HG03139 (cell line): ENCODE measurements around the gene WDR1.
"Not testable (repeated sequence)": the region's sequence is repeated elsewhere in the genome, so short reads cannot be mapped to it uniquely, and the experiment has no call there.

Experiments used
- ATAC-seq: cut with Tn5 transposase; IDR thresholded peaks from one replicate; pipeline ENCODE4 v1.9.1; 2021; ENCODE audit not compliant: unreplicated experiment

The WDR1 gene

DNA sequence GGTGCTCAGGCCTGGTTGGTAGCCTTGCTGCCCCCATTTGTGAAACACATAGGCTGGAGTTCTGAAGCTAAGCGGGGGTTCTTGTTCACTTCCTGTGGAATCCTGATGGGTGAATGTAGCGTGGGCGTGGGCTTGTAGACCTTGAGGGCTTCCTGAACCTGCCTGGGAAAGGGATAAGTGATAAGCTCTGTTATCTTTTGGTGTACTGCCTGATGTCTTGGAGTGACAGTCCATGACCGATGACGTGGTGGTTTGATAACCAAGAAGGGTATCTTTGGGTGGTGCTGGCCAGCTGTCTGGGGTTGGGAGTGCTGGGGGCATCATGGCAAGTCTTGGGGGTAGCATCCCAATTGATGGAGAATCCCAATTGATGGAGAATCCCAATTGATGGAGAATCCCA lies 17.5 kb upstream of the WDR1 start:
- ATAC-seq = no peak

- ATAC-seq = no peak
Measured at GRCh38 chr4:10131202-10131601, 14.6 kb upstream of the WDR1 start.

DNA sequence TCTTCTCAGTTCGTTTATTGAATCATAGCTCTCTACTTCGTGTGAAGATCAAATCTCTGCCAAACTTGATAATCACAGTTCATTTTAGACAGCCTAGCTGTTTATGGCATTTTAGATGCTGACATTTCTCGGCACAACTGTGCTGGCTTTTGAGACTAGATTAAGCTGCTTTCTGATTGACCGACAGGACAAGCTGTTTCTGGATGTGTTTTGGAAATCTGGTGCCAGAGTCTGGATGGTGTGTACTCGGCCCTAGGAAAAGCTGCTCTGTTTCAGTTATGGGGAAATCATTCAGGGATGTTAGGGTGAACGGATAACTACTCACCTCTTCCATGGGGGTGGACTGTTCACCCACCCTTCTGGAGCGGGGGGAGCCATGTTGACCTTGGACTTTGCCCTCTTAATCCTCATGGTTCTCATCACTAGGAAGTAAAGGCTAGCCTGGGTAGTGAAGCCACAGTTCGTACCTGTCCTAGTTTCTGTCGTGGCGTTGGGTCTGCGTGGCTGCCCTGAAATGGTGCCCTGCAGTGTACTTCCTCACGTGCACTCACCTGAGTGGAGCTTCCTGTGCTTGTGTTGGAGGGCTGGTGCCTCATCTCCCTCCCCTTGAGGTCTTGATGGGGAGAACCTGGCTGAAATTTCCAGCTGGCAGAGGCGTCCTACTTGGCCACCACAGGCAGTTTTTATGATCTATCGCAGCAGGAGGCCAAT lies 13.7 kb upstream of the WDR1 start:
- no peak for ATAC-seq

DNA sequence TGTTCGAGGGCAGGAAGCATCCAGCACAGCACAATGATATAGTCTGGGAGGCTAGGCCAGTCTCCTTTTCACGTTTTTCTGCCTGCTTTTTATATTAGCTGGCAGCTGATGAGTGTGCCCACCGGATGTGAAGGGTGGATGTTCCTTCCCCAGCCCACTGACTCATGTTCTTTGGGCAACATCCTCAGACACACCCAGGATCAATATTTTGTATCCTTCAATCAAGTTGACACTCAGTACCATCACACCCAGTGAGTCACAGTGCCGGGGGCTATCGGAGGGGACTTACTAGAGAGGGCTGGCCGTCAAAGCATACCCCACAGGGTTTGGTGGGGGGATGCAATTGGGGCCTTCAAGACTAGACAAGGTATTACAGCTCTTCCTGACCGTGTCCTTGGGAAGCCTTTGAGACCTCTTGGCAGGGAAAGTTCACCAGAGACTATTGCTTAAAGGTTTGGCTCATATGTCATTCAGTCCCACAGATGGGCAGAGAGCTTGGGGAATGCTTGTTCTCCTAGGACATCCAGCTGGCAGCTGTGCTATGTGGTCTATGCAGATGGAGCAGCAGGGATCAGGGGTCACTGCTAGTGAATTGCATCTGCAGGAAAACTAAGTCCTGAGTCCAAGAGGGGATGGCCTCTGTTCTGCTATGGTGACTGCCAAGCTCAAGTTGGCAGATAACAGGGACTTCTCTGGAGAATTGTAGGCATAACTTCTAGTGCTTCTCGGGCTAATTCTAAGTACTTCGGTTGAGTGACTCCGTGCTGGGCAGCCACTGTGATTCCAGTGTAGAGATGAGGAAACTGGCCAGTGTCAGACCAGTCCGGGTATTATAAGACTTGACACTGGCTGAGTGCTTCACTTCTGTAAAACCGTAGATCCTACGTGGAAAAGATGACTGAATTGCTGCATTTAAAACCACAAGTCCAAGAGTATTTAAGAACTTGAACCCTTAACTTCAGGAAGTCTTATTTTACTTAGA lies 12.9 kb upstream of the WDR1 start:
- no peak for ATAC-seq

DNA sequence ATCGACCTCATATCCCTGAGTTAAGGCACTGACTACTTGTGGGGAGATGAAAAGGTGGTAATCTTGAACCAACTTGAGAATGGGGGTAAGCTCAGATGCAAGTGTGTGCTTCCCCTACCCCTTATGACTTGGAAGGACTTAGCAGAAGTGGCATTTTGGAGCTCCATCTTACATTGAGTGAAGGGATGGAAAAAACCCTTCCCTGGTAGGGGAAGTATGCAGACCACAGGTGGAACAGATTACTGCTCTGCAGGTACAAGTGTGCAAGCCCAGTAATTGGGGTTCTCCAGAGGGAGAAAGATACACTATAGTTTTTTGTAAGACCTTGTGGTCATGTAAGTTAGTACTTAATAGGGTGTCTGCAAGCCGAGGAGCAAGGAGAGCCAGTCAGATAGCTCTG lies 12.2 kb upstream of the WDR1 start:
- ATAC-seq = no peak

DNA sequence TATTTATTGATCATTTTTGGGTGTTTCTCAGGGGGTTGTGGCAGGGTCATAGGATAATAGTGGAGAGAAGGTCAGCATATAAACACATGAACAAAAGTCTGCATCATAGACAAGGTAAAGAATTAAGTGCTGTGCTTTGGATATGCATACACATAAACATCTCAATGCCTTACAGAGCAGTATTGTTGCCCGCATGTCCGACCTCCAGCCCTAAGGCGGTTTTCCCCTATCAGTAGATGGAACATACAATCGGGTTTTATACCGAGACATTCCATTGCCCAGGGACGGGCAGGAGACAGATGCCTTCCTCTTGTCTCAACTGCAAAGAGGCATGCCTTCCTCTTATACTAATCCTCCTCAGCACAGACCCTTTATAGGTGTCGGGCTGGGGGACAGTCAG lies 10.9 kb upstream of the WDR1 start:
- ATAC-seq = not testable (repeated sequence)

- no peak for ATAC-seq
Measured at GRCh38 chr4:10124167-10124930, 7.8 kb upstream of the WDR1 start.

DNA sequence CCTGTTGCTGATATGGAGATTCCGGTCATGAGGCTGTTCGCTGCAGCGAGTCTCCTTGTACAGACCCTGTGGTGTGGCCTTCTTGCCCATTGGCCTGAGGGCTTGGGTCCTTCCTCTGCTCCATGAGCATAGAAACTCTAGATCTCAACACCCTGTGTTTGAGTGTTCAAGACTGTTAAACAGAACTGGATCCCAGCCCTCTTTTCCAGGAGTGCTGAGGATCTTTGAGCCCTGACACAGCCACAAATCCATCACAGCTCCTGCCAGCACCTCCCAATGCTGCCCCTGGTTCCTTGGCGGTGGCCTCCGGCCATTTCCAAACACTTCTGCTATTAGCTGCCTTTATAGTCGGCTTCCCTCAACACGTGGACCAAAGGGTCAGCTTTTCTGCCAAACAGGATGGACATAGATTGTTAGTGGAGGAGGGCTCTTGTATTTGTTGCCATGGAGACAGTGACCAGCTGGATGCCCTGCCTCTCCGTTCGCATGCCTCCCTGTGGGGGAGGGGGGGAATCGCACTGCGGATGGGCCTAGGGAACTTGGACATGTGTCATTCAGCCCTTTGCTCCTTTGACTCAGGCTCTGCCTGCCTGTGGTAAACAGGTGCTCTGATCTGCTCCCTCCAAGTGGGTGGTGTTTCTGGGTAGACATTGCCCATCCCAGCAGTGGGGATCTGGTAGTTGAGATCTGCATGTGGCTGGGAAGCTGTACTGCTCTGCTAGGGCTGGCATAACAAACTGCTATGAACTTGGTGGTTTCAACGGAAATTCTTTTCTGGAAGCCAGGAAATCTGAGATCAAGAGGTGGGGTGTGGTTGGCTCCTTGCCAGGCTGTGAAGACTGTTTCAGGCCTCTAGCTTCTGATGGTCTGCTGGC lies 6.9 kb upstream of the WDR1 start:
- no peak for ATAC-seq

DNA sequence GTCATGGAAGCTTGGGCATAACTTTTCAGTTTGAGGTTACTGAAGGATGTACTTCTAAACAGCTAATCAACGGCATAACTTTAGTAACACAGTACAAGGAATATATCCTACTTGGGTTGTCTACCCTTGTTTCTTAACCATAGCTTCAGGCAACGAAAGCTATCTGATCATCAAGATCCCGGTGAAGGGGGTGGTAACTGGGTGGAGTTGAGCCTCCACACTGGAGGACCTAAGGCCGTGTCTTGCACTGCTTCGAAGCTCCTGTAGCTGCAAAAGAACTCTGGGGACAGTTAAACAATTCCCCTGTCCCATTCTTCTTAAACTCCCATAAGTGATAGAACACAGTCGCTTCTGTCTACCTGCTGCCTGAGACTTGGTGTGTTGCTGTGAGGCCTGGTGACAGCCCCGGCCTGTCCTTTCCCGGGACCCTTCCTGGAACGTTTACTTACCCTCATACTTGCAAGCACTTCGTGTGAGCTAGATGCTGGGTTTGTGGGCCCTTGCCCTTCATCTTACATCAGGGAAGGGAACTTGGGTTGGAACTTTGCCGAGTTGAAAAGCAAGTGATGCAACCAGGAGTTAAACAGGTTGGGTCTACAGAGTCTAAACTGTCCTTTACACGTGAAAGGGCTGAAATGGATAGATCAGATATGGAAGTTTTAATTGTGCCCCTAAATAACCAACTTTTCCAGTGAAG lies 5.8 kb upstream of the WDR1 start:
- no peak for ATAC-seq

GRCh38 chr4:10121568-10122208 lies 5.1 kb upstream of the WDR1 start:
- ATAC-seq = no peak

GRCh38 chr4:10120943-10121567 lies 4.5 kb upstream of the WDR1 start:
- no peak for ATAC-seq

DNA sequence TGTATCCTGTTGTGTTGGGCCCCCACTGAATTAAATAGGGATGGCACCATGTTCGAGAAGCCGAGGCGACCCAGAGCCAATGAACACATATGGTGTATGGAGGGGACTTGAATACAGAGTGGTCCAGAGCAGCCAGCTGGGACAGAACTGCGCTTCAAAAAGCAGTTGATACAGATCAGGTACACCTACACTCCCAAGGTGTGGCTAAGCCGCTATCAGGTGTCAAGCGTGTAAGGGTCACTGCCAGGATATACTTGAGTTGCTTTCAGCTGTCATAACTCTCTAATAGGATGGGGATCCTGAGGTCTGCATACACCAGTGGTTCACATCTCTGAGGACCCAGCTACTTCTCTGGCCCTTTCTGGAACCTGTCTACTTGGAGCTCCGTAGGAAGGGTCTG lies 3.2 kb upstream of the WDR1 start:
- ATAC-seq = no peak

DNA sequence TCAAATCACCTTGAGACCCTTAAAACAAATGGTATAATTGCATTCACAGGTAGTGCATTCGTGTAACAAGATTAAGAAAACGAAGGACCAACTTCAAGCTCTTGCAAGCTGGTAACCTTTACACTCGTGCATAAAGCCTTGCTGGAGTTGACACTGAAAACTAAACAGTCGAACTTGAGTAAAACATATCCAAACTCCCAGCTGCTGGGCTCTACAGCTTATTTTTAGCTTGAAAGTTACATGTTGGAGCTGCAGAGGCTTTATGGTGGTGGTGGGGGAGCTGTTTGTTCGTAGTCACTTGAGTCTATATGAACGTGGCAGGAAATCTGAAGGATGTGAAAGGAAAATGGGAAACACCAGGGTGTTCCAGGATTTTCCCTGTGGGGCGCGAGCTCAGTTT lies 2.7 kb upstream of the WDR1 start:
- no peak for ATAC-seq

- ATAC-seq = no peak
Measured at GRCh38 chr4:10118048-10119004, 1.7 kb upstream of the WDR1 start.

DNA sequence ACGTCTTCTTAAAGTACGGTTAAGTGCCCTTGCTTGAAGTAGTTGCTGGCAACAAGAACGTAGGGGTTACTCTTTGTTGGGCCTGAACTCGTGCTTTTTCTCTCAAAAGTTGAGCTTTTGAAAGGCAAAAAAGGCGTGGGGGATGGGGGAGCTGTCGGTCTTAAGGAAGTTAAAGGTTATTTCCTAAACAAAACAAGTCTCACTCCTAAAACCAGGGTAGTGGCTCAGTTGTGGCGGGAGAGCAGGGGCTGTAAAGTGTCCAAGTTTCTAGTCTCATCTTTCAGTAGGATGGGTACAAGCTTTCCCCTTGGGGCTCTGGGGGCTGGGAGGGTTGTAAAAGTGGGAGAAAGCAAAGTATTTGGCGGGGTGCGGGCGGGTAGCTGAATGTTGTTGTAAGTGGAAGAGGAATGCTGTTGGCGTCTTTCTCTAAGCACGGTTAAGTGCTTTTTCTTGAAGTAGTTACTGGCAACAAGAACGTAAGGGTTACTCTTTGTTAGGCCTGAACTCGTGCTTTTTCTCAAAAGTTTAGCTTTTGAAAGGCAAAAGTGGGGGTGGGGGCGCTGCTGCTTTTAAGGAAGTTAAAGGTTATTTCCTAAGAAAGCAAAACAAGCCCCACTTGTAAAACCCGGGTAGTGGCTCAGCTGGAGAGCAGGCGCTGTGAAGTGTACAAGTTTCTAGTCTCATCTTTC lies 904 bp upstream of the WDR1 start:
- no peak for ATAC-seq

DNA sequence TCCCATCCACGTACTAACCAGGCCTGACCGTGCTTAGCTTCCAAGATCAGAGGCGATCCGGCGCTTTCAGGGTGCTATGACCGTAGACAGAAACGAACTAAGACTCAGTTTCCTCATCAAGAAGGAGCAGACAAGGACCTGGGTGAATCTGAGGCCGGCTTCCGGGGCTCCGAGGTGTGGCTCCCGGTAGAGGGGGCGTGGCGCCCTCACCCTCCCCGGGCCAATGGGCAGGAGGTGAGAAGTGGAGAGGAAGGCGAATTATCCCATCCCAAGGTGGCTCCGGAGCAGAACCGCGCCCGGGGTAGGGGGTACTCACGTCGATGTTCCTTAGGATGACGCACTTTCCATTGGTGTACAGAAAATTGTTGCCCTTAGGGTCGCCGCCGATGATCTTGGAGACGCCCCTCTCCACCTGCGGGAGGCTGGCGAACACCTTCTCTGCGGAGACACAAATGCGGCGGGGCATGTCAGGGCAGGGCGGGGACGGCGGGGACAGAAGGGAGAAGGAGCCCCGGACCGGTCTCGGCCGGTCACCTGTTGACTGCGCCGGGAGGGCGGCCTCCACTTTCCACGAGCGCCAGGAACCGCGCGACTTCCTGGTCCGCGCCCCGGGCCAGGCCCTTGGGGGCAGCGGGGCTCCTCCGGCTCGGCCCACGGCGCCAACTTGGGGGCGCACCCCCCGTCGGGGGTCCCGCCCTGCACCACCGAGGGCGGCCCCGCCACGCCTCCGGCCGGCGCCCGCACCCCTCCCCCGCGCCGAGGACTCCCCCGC lies 616 bp downstream of the WDR1 start:
- ATAC-seq = peak; percentile 35
